Raji (cell line): ENCODE data around the gene CCDC187.

ENCODE experiments used
- POLR2A ChIP-seq: IDR thresholded peaks from 2 replicates; pipeline ENCODE4 v1.6.1; 2011; ENCODE audit warnings: low read depth, low read length, control low read depth; ENCODE audit not compliant: insufficient read depth

CCDC187 gene

DNA sequence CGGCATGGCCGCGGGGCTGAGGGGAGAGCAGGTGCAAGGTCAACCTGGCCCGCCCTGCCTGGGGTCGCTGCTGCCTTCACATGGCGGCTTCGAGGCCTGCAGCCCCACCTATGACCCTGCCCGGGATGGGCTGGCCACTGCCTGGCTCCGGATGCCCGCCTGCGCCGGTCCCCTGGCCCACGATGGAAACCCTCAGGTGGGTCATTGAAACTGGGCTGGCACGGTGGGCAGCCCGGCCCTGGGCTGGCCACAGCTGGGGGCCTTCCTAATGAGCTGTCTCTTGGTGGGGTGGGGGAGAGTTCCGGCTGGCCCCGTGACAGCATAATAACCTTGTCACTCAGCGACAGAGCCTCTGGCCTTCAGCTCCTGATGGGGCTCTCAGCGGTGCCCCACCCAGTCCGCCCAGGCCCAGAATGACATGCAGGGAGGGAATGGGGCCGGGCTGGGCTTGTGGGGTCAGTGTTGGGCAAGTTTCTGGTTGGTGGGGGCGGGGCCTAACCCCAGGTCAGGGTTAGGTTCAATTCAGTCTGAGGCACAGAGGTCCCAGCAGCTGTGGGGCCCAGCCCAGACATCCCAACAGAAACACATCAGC, at the start of gene CCDC187:
TSS of gene CCDC187 (minus strand) at position 270 of the 592 bp plus-strand sequence. CDS start at position 6, 264 bp downstream.
- TF ChIP-seq POLR2A = no peak

DNA sequence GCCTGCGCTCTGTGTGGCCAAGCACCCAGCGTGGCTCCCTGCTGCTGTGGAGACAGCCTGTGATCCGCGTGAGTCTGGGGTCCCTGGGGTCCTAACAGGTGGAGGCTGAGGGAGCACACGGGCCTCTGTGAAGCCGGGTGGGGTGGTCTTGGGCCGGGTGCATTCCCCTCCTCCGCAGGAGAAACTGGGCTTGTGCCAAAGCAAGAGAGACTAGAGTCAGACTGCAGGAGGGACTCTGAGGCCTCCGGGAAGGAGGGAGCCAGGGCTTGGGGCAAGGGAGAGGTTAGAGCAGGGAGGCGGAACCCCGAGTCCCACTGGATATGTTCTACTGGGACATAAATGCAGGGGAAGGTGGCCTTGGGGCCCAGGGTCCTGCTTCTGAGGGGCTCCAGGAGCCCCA, 49.2 kb upstream of the CCDC187 start:
- no peak for TF ChIP-seq POLR2A

DNA sequence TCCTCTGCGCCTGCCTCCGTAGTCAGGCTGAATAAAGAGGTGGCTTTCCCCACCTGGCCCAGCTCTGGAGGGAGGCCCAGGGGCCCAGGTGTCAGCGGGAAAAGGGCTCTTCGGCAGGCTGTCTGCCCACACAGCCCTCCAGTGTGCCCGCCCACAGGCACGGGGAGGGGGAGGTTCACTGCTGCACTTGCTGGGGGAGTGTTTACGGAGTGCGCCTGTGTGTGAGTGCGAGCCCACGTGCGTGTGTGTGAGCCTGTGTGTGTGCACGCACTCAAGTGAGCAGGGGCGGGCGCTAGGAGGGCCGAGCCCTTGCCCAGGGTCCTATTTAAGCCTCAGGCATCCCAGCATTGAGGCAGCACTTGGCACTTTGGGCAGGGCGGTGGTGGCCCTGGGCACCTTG, 48.8 kb upstream of the CCDC187 start:
- TF ChIP-seq POLR2A = no peak

DNA sequence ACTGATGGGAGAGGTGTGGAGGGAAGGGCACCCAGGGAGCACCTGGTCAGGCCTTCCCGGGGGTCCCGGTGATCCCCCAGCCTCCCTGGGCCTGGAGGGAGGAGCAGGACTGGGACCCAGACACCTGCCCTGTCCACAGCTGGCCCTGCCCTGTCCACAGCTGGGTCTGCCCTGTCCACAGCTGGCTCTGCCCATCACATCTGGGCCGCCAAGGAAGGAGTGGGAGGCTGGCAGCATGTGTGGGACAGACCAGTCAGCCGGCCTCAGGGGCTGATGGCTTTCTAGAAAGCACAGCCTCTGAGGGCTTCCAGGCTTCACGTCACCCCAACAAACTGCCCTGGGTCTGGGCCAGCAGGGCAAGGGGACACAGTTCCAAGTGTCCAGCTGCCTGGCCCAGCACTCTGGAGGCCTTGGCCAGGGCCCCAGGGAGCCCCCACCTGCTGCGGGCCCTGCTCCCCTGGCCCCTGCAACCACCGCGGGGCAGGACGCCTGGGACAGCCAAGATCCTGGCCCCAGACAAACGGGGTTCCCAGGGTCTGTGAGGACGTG, 47.4 kb upstream of the CCDC187 start:
- TF ChIP-seq POLR2A = no peak

- TF ChIP-seq POLR2A = no peak
Measured at GRCh38 chr9:136349546-136349945, 45.7 kb upstream of the CCDC187 start.

- no peak for TF ChIP-seq POLR2A
Measured at GRCh38 chr9:136348691-136349090, 44.8 kb upstream of the CCDC187 start.

GRCh38 chr9:136347472-136348256, 43.8 kb upstream of the CCDC187 start:
- TF ChIP-seq POLR2A = no peak

- no peak for TF ChIP-seq POLR2A
Measured at GRCh38 chr9:136346927-136347465, 43.1 kb upstream of the CCDC187 start.

- no peak for TF ChIP-seq POLR2A
Measured at GRCh38 chr9:136346157-136346481, 42.2 kb upstream of the CCDC187 start.

DNA sequence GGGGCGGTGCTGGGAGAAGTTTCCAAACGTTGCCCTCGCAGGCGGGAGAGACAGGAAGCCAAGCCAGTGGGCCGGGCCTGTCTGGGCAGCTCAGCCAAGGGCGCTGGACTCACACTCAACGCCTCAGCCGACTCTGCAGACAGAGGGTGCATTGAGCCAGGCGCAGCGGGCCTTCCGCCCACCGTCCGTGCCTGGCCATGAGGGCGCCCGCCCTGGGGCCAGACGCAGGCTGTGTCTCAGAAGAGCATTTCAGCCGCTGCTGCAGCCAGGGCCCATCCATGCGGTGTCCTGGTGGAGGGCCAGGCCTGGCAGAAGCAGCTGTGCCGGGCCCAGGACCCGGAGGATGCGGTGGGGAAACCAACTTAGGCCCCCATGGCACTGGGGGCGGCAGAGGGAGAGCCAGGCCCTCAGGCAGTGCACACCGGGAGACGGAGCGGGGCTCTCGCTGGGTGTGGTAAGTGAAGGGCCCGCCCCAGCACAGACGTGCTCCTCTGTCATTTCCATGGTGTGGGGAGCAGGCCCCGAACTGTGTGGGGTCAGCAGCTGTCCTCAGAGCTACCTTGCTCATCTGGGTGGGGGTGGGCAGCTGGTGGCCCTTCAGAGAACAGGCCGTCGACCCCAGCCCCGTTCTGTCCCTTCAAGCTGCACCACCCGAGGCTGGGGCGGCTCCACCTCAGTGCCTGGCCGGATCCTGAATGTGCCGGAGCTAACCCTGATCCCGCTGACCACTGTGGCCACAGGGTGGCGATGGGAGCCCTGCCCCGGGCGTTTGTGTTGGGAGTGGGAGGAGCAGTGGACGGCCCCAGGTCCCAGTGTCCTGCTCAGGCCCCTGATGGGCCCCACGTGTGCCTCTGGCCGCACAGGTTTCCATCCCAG, 41.6 kb upstream of the CCDC187 start:
- no peak for TF ChIP-seq POLR2A

- TF ChIP-seq POLR2A = no peak
Measured at GRCh38 chr9:136344544-136345280, 40.8 kb upstream of the CCDC187 start.

- TF ChIP-seq POLR2A = no peak
Measured at GRCh38 chr9:136343884-136344269, 40.0 kb upstream of the CCDC187 start.

DNA sequence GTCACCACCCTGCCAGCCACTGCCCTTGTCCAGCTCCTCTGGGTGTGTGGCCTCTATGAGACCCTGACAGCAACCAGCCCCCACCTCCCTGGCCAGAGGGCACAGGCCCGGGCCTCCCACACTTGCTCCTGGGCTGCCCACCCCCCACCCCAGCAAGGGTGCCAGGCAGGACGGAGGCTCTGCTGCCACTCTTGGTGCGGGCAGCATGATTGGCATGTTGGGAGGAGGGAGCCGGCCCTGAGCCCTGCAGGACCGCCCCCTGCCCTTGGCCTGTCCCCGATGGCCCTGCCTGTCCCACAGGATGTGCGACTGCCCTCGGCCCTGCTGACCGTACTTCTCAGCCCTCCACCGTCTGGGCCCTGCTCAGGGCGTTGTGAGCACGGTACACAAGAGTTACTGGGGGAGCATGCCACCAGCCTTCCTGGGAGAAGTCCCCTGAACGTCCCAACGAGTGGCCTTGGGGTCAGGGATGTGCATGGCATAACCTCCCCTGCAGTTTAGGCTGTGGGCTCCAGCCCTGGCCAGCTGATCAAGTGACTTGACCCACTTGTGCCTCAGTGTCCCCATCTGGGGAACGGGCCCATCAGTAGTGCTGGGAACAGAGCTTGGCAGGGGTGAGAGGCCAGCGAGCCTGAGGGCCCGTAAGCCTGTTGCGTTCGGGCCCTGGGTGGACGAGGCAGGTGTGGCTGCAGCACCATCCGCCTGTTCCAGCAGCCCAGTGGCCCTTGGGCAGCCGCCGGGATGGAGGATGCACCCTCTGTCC, 39.4 kb upstream of the CCDC187 start:
- TF ChIP-seq POLR2A = no peak
